HG03558 (cell line): ENCODE measurements around the gene CARM1.
"Not testable (repeated sequence)": the region's sequence is repeated elsewhere in the genome, so short reads cannot be mapped to it uniquely, and the experiment has no call there.

Experiments used
- ATAC-seq: cut with Tn5 transposase; IDR thresholded peaks from one replicate; pipeline ENCODE4 v1.9.1; 2021; ENCODE audit warnings: moderate number of reproducible peaks; ENCODE audit not compliant: unreplicated experiment; ENCODE audit errors: extremely low read depth

Gene CARM1

GRCh38 chr19:10870955-10871603 is at the start of gene CARM1:
CARM1 (plus strand) TSS chr19:10871553; CDS start chr19:10871703, 150 bp downstream.
- ATAC-seq = peak; percentile 52

GRCh38 chr19:10823690-10824089 is 47.7 kb upstream of the CARM1 start:
- no peak for ATAC-seq

- ATAC-seq = no peak
Observed at GRCh38 chr19:10826231-10826630, 45.1 kb upstream of the CARM1 start.

GRCh38 chr19:10826846-10827245 is 44.5 kb upstream of the CARM1 start:
- ATAC-seq = no peak

GRCh38 chr19:10828981-10829821 is 42.2 kb upstream of the CARM1 start:
- no peak for ATAC-seq

GRCh38 chr19:10829967-10830366 is 41.4 kb upstream of the CARM1 start:
- ATAC-seq = no peak

GRCh38 chr19:10830370-10830769 is 41.0 kb upstream of the CARM1 start:
- no peak for ATAC-seq

GRCh38 chr19:10830931-10831779 is 40.2 kb upstream of the CARM1 start:
- no peak for ATAC-seq

- no peak for ATAC-seq
Observed at GRCh38 chr19:10831987-10832938, 39.1 kb upstream of the CARM1 start.

GRCh38 chr19:10832939-10833296 is 38.4 kb upstream of the CARM1 start:
- ATAC-seq = no peak

GRCh38 chr19:10835089-10835753 is 36.1 kb upstream of the CARM1 start:
- no peak for ATAC-seq

- ATAC-seq = no peak
Observed at GRCh38 chr19:10835754-10836478, 35.4 kb upstream of the CARM1 start, which contains the start of gene TMED1. TMED1 (minus strand) TSS chr19:10836212; CDS start chr19:10836191, 21 bp downstream.

- no peak for ATAC-seq
Observed at GRCh38 chr19:10836479-10837330, 34.6 kb upstream of the CARM1 start.

- ATAC-seq = not testable (repeated sequence)
Observed at GRCh38 chr19:10837649-10838048, 33.7 kb upstream of the CARM1 start.

- ATAC-seq = no peak
Observed at GRCh38 chr19:10838377-10838776, 33.0 kb upstream of the CARM1 start.

GRCh38 chr19:10839114-10840050 is 32.0 kb upstream of the CARM1 start:
- ATAC-seq = no peak
